RWPE1 (cell line): Measurements from ENCODE around the gene SLC24A3.
A peak's percentile ranks its signal among the peaks of the same experiment; 100 is the strongest.

ENCODE experiments used
- CTCF ChIA-PET: fragments of 350-600 bp; sonication (Branson Sonifier 250); formaldehyde crosslinking; extraction: SDS; loops from one replicate; lab custom pipeline; 2021; lab: Yijun Ruan, JAX
- POLR2A ChIA-PET: fragments of 400-600 bp; formaldehyde crosslinking; extraction: SDS; loops from one replicate; lab custom pipeline; 2020; ENCODE audit warnings: antibody characterized with exemption; ENCODE audit not compliant: low non-redundant PET; lab: Yijun Ruan, JAX
- DNase-seq: peaks from one replicate; pipeline ENCODE4 v3.0.0; 2012; ENCODE audit warnings: low spot score
- H3K27ac ChIP-seq: fragments of 450-650 bp; 2 replicates; pipeline ENCODE4 v1.5.1; 2017
- CTCF ChIP-seq: fragments of 450-650 bp; conservative IDR thresholded peaks from 2 replicates; pipeline ENCODE4 v1.5.1; 2017; ENCODE audit warnings: low read depth, mild to moderate bottlenecking

Gene SLC24A3

GRCh38 chr20:19495905-19496703 is 283.7 kb downstream of the SLC24A3 start:
- POLR2A ChIA-PET: no interaction called here
- TF ChIP-seq CTCF: no peak
- DNase-seq: no peak
- CTCF ChIA-PET: no interaction called here
- no peak overlapping the region for H3K27ac ChIP-seq

GRCh38 chr20:19497064-19497463 is 284.6 kb downstream of the SLC24A3 start:
- no peak overlapping the region for H3K27ac ChIP-seq
- ChIA-PET POLR2A (no interaction called here), CTCF (no interaction called here)
- TF ChIP-seq CTCF: no peak
- peak; percentile 10 for DNase-seq

- no peak for TF ChIP-seq CTCF
- CTCF ChIA-PET: interaction anchor here (0.7 kb wide), 1 partner anchor 132 kb away, joined by 3 read pairs; no protein-coding TSS in a partner anchor
- POLR2A ChIA-PET: no interaction called here
- no peak overlapping the region for H3K27ac ChIP-seq
- no peak for DNase-seq
These were observed 286.3 kb downstream of the SLC24A3 start for GRCh38 chr20:19498756-19499155.

GRCh38 chr20:19501476-19502115 is 289.2 kb downstream of the SLC24A3 start:
- no peak for TF ChIP-seq CTCF
- CTCF ChIA-PET: interaction anchor here (0.7 kb wide), 1 partner anchor 12 kb away, joined by 3 read pairs; no protein-coding TSS in a partner anchor
- no peak for DNase-seq
- POLR2A ChIA-PET: no interaction called here
- H3K27ac ChIP-seq: no peak overlapping the region

GRCh38 chr20:19502169-19502568 is 289.7 kb downstream of the SLC24A3 start:
- H3K27ac ChIP-seq: no peak overlapping the region
- ChIA-PET POLR2A (no interaction called here), CTCF (interaction anchor here (0.7 kb wide), 1 partner anchor 12 kb away, joined by 3 read pairs; no protein-coding TSS in a partner anchor)
- no peak for DNase-seq
- TF ChIP-seq CTCF: no peak

GRCh38 chr20:19504251-19504650 is 291.8 kb downstream of the SLC24A3 start:
- ChIA-PET POLR2A (no interaction called here), CTCF (no interaction called here)
- no peak for TF ChIP-seq CTCF
- no peak for DNase-seq
- no peak overlapping the region for H3K27ac ChIP-seq
